ENCODE results near the gene CCDC71. TPM values are rescaled to one million over a fixed set of nuclear protein-coding genes. Genes with fewer than 3 reads are reported as not detected.

Gene CCDC71
- total and polyA plus RNA-seq, 2 experiments from 2014 or later = 1.5 to 39.7 TPM

- H3K27ac ChIP-seq = no peak overlapping the region
- no peak for DNase-seq
Observed at GRCh38 chr3:49166752-49167556, 823 bp upstream of the CCDC71 start.

GRCh38 chr3:49164983-49165720, 979 bp downstream of the CCDC71 start:
- Histone ChIP-seq H3K27me3 (replicated peaks; ENCODE audit: insufficient read depth) (no peaks in the 10 kb centered on the region), H3K9me3 (ENCODE audit: low read depth) (no peaks in the 10 kb centered on the region), H4K20me1 (ENCODE audit: insufficient read depth) (no peaks in the 10 kb centered on the region), H3K4me1 (ENCODE audit: insufficient read depth) (peaks cover 6% of the 10 kb centered on the region), H3K9me2 (ENCODE audit: insufficient read depth) (no peaks in the 10 kb centered on the region), H2AFZ (no peak overlapping the region), H3F3A (ENCODE audit: insufficient read depth) (no peaks in the 10 kb centered on the region), H3K79me2 (ENCODE audit: insufficient read depth) (peaks cover 39% of the 10 kb centered on the region), H3K9ac (peak overlapping the region; percentile 94), H3K27ac (peak overlapping the region; percentile 48), H3K36me3 (ENCODE audit: low read depth) (no peaks in the 10 kb centered on the region; the same call in 1 of the 2 replicates), H3K4me2 (ENCODE audit: unreplicated experiment) (peak overlapping the region; percentile 99), H3K4me3 (peak overlapping the region; percentile 94)
- 26 to 29% methylated on average over 6 of the region's 6 CpGs for WGBS, 2 experiments (ENCODE audit: low coverage in 1 of 2, low lambda C conversion rate in 2 of 2, missing lambda C conversion rate in 2 of 2)
- no peak for TF ChIP-seq EZH2 (IDR thresholded peaks at IDR 0.05; ENCODE audit: insufficient read depth, poor library complexity, severe bottlenecking)
- TF ChIP-seq EZH2phosphoT487 (IDR thresholded peaks at IDR 0.05; ENCODE audit: insufficient read depth, low read depth) = no peak
- DNase-seq = peak; percentile 32
- in situ Hi-C loops (cut with MboI) = loop anchor here (25.0 kb wide), 1 partner anchor 272 kb away; the partner anchor contains the start of gene NICN1

More at GRCh38 chr3:49166752-49167556, 823 bp upstream of the CCDC71 start:
- Histone ChIP-seq H3K27me3 (replicated peaks; ENCODE audit: insufficient read depth) (no peaks in the 10 kb centered on the region), H4K20me1 (ENCODE audit: insufficient read depth) (no peaks in the 10 kb centered on the region), H3F3A (ENCODE audit: insufficient read depth) (no peaks in the 10 kb centered on the region), H3K9ac (peak overlapping the region; percentile 94; the same call in 1 of the 2 replicates), H3K4me3 (peak overlapping the region; percentile 94), H3K79me2 (ENCODE audit: insufficient read depth) (peaks cover 47% of the 10 kb centered on the region), H3K9me2 (ENCODE audit: insufficient read depth) (no peaks in the 10 kb centered on the region), H2AFZ (peak overlapping the region; percentile 100), H3K4me1 (ENCODE audit: insufficient read depth) (peaks cover 11% of the 10 kb centered on the region), H3K36me3 (ENCODE audit: low read depth) (no peaks in the 10 kb centered on the region; the same call in 1 of the 2 replicates), H3K9me3 (ENCODE audit: low read depth) (no peaks in the 10 kb centered on the region), H3K4me2 (ENCODE audit: unreplicated experiment) (peak overlapping the region; percentile 74)
- in situ Hi-C loops (cut with MboI) = loop anchor here (25.0 kb wide), 1 partner anchor 270 kb away; the partner anchor contains the start of gene NICN1
- WGBS, 2 experiments (ENCODE audit: low coverage in 1 of 2, low lambda C conversion rate in 2 of 2, missing lambda C conversion rate in 2 of 2) = 91 to 97% methylated on average over 6 of the region's 6 CpGs
- TF ChIP-seq EZH2phosphoT487 (IDR thresholded peaks at IDR 0.05; ENCODE audit: insufficient read depth, low read depth) (no peak), EZH2 (IDR thresholded peaks at IDR 0.05; ENCODE audit: insufficient read depth, poor library complexity, severe bottlenecking) (no peak)

GRCh38 chr3:49163609-49164008, 2.5 kb downstream of the CCDC71 start:
- Histone ChIP-seq H3K4me3 (no peak overlapping the region), H3K9ac (no peak overlapping the region), H3K9me3 (ENCODE audit: low read depth) (no peaks in the 10 kb centered on the region), H3K27me3 (replicated peaks; ENCODE audit: insufficient read depth) (no peaks in the 10 kb centered on the region), H3K4me2 (ENCODE audit: unreplicated experiment) (no peak overlapping the region), H3K36me3 (ENCODE audit: low read depth) (no peaks in the 10 kb centered on the region; the same call in 1 of the 2 replicates), H2AFZ (no peak overlapping the region), H4K20me1 (ENCODE audit: insufficient read depth) (no peaks in the 10 kb centered on the region), H3K4me1 (ENCODE audit: insufficient read depth) (peaks cover 6% of the 10 kb centered on the region), H3K79me2 (ENCODE audit: insufficient read depth) (peaks cover 39% of the 10 kb centered on the region), H3F3A (ENCODE audit: insufficient read depth) (no peaks in the 10 kb centered on the region), H3K27ac (no peak overlapping the region), H3K9me2 (ENCODE audit: insufficient read depth) (no peaks in the 10 kb centered on the region)
- WGBS, 2 experiments (ENCODE audit: low coverage in 1 of 2, low lambda C conversion rate in 2 of 2, missing lambda C conversion rate in 2 of 2) = 87 to 92% methylated on average over 8 of the region's 8 CpGs
- in situ Hi-C loops (cut with MboI) = loop anchor here (25.0 kb wide), 1 partner anchor 274 kb away; the partner anchor contains the start of gene NICN1
- DNase-seq = no peak
- no peak for TF ChIP-seq EZH2 (IDR thresholded peaks at IDR 0.05; ENCODE audit: insufficient read depth, poor library complexity, severe bottlenecking)
- TF ChIP-seq EZH2phosphoT487 (IDR thresholded peaks at IDR 0.05; ENCODE audit: insufficient read depth, low read depth) = no peak

GRCh38 chr3:49162751-49163419, 3.2 kb downstream of the CCDC71 start:
- 0 out of 2 replicates have a peak, but pooled peaks cover 6% of the 10 kb centered on the region for H3F3A ChIP-seq (ENCODE audit: insufficient read depth)
- no peak overlapping the region for H3K4me2 ChIP-seq (ENCODE audit: unreplicated experiment)
- WGBS, 2 experiments (ENCODE audit: low coverage in 1 of 2, low lambda C conversion rate in 2 of 2, missing lambda C conversion rate in 2 of 2) = 91 to 93% methylated on average over 21 of the region's 21 CpGs
- H3K27me3 ChIP-seq (replicated peaks; ENCODE audit: insufficient read depth) = no peaks in the 10 kb centered on the region
- no peak overlapping the region for H3K4me3 ChIP-seq
- no peaks in the 10 kb centered on the region; the same call in 1 of the 2 replicates for H3K36me3 ChIP-seq (ENCODE audit: low read depth)
- in situ Hi-C loops (cut with MboI) = loop anchor here (25.0 kb wide), 1 partner anchor 274 kb away; the partner anchor contains the start of gene NICN1
- no peak overlapping the region for H3K9ac ChIP-seq
- H3K79me2 ChIP-seq (ENCODE audit: insufficient read depth) = peaks cover 39% of the 10 kb centered on the region
- DNase-seq = no peak
- no peak overlapping the region for H2AFZ ChIP-seq
- H4K20me1 ChIP-seq (ENCODE audit: insufficient read depth) = no peaks in the 10 kb centered on the region
- peaks cover 6% of the 10 kb centered on the region for H3K4me1 ChIP-seq (ENCODE audit: insufficient read depth)
- no peak overlapping the region for H3K27ac ChIP-seq
- TF ChIP-seq EZH2 (IDR thresholded peaks at IDR 0.05; ENCODE audit: insufficient read depth, poor library complexity, severe bottlenecking) (no peak), EZH2phosphoT487 (IDR thresholded peaks at IDR 0.05; ENCODE audit: insufficient read depth, low read depth) (no peak)
- H3K9me2 ChIP-seq (ENCODE audit: insufficient read depth) = no peaks in the 10 kb centered on the region
- H3K9me3 ChIP-seq (ENCODE audit: low read depth) = no peaks in the 10 kb centered on the region

Data from GM23248 (cell line).